HCEC 1CT (cell line): ENCODE data around the gene CLEC2L.

Experiments
- DNase-seq: peaks from one replicate; pipeline ENCODE4 v3.0.0-alpha.2; 2017

The CLEC2L gene

GRCh38 chr7:139523199-139523941 lies at the start of gene CLEC2L:
Gene CLEC2L (plus strand): TSS chr7:139523685. CDS start chr7:139523928, 243 bp downstream.
- DNase-seq, result no peak

GRCh38 chr7:139476139-139476538 lies 47.3 kb upstream of the CLEC2L start:
- DNase-seq, result no peak

GRCh38 chr7:139476891-139477290 lies 46.6 kb upstream of the CLEC2L start:
- no peak for DNase-seq

- DNase-seq, result no peak
Observed at GRCh38 chr7:139479620-139480019, 43.9 kb upstream of the CLEC2L start.

- DNase-seq, result no peak
Observed at GRCh38 chr7:139481364-139481763, 42.1 kb upstream of the CLEC2L start.

GRCh38 chr7:139482122-139482521 lies 41.4 kb upstream of the CLEC2L start:
- DNase-seq, result no peak

GRCh38 chr7:139482662-139483466 lies 40.6 kb upstream of the CLEC2L start:
- no peak for DNase-seq

GRCh38 chr7:139487366-139488080 lies 36.0 kb upstream of the CLEC2L start:
- DNase-seq, result no peak

GRCh38 chr7:139488810-139489209 lies 34.7 kb upstream of the CLEC2L start:
- DNase-seq, result no peak

GRCh38 chr7:139490130-139490529 lies 33.4 kb upstream of the CLEC2L start:
- no peak for DNase-seq

GRCh38 chr7:139492293-139492692 lies 31.2 kb upstream of the CLEC2L start:
- no peak for DNase-seq

GRCh38 chr7:139494835-139495579 lies 28.5 kb upstream of the CLEC2L start:
- no peak for DNase-seq

- no peak for DNase-seq
Observed at GRCh38 chr7:139495580-139496125, 27.8 kb upstream of the CLEC2L start.

GRCh38 chr7:139496528-139496927 lies 27.0 kb upstream of the CLEC2L start:
- DNase-seq, result no peak

GRCh38 chr7:139500770-139501138 lies 22.7 kb upstream of the CLEC2L start:
- no peak for DNase-seq

GRCh38 chr7:139502226-139502625 lies 21.3 kb upstream of the CLEC2L start:
- DNase-seq, result no peak

GRCh38 chr7:139505563-139505962 lies 17.9 kb upstream of the CLEC2L start:
- DNase-seq, result peak; percentile 59

GRCh38 chr7:139509535-139509934 lies 13.9 kb upstream of the CLEC2L start:
- no peak for DNase-seq

GRCh38 chr7:139511315-139511714 lies 12.2 kb upstream of the CLEC2L start:
- DNase-seq, result no peak

- DNase-seq, result no peak
Observed at GRCh38 chr7:139515266-139515665, 8.2 kb upstream of the CLEC2L start.

- no peak for DNase-seq
Observed at GRCh38 chr7:139521439-139521838, 2.0 kb upstream of the CLEC2L start.

- DNase-seq, result no peak
Observed at GRCh38 chr7:139522830-139523198, 671 bp upstream of the CLEC2L start.
